GM19193 (cell line): Measurements from ENCODE around the gene ZDHHC12.

Source experiments
- POLR2A ChIP-seq: IDR thresholded peaks from 4 replicates; pipeline ENCODE4 v1.6.1; 2011; ENCODE audit not compliant: insufficient read depth, insufficient read length; ENCODE audit errors: extremely low read depth

ZDHHC12 gene

GRCh38 chr9:128704356-128704670 lies 19.6 kb downstream of the ZDHHC12 start:
- TF ChIP-seq POLR2A = no peak

- no peak for TF ChIP-seq POLR2A
These were observed 20.1 kb downstream of the ZDHHC12 start for GRCh38 chr9:128703616-128704355.

- TF ChIP-seq POLR2A = no peak
These were observed 20.8 kb downstream of the ZDHHC12 start for GRCh38 chr9:128702949-128703615.

- TF ChIP-seq POLR2A = peak; percentile 53
These were observed 21.4 kb downstream of the ZDHHC12 start, which contains the start of gene PKN3 for GRCh38 chr9:128702445-128702948. Gene PKN3, plus strand, starts transcription at chr9:128702503. Its CDS starts 413 bp downstream, at chr9:128702916.

GRCh38 chr9:128701227-128701854 lies 22.6 kb downstream of the ZDHHC12 start:
- TF ChIP-seq POLR2A = no peak

GRCh38 chr9:128696923-128697707 lies 26.8 kb downstream of the ZDHHC12 start:
- TF ChIP-seq POLR2A = peak; percentile 38

GRCh38 chr9:128694344-128694743 lies 29.6 kb downstream of the ZDHHC12 start:
- TF ChIP-seq POLR2A = no peak

GRCh38 chr9:128690684-128691034 lies 33.3 kb downstream of the ZDHHC12 start:
- no peak for TF ChIP-seq POLR2A

GRCh38 chr9:128689820-128690683 lies 33.9 kb downstream of the ZDHHC12 start:
- TF ChIP-seq POLR2A = no peak

- TF ChIP-seq POLR2A = no peak
These were observed 34.6 kb downstream of the ZDHHC12 start for GRCh38 chr9:128689293-128689774.

- peak; percentile 81 for TF ChIP-seq POLR2A
These were observed 35.2 kb downstream of the ZDHHC12 start, which contains the start of gene SET for GRCh38 chr9:128688501-128689292. Gene SET, plus strand, starts transcription at chr9:128689222. Its CDS starts 361 bp downstream, at chr9:128689583.

GRCh38 chr9:128687453-128687852 lies 36.5 kb downstream of the ZDHHC12 start:
- TF ChIP-seq POLR2A = no peak
